Measurements from ENCODE around the gene FIG4.

GRCh38 chr6:109696355-109696754, 5.3 kb downstream of the FIG4 start:
- no peak for TF ChIP-seq EZH2 (IDR thresholded peaks at IDR 0.05; ENCODE audit: low read length, missing control alignments)
- TF ChIP-seq, protein P1, sequence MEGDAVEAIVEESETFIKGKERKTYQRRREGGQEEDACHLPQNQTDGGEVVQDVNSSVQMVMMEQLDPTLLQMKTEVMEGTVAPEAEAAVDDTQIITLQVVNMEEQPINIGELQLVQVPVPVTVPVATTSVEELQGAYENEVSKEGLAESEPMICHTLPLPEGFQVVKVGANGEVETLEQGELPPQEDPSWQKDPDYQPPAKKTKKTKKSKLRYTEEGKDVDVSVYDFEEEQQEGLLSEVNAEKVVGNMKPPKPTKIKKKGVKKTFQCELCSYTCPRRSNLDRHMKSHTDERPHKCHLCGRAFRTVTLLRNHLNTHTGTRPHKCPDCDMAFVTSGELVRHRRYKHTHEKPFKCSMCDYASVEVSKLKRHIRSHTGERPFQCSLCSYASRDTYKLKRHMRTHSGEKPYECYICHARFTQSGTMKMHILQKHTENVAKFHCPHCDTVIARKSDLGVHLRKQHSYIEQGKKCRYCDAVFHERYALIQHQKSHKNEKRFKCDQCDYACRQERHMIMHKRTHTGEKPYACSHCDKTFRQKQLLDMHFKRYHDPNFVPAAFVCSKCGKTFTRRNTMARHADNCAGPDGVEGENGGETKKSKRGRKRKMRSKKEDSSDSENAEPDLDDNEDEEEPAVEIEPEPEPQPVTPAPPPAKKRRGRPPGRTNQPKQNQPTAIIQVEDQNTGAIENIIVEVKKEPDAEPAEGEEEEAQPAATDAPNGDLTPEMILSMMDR (conservative IDR thresholded peaks at IDR 0.05 in 1 of 2, IDR thresholded peaks at IDR 0.05 in 1 of 2; ENCODE audit: low read depth in 1 of 2, low read length in 2 of 2), result no peak
